Measurements from ENCODE around the gene BRAF.
"Not testable (repeated sequence)": the region's sequence is repeated elsewhere in the genome, so short reads cannot be mapped to it uniquely, and the experiment has no call there.

DNA sequence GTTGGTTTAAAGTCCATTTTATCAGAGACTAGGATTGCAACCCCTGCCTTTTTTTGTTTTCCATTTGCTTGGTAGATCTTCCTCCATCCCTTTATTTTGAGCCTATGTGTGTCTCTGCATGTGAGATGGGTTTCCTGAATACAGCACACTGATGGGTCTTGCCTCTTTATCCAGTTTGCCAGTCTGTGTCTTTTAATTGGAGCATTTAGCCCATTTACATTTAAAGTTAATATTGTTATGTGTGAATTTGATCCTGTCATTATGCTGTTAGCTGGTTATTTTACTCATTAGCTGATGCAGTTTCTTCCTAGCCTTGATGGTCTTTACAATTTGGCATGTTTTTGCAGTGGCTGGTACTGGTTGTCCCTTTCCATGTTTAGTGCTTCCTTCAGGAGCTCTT is 212.3 kb downstream of the BRAF start:
- TF ChIP-seq, protein P1, sequence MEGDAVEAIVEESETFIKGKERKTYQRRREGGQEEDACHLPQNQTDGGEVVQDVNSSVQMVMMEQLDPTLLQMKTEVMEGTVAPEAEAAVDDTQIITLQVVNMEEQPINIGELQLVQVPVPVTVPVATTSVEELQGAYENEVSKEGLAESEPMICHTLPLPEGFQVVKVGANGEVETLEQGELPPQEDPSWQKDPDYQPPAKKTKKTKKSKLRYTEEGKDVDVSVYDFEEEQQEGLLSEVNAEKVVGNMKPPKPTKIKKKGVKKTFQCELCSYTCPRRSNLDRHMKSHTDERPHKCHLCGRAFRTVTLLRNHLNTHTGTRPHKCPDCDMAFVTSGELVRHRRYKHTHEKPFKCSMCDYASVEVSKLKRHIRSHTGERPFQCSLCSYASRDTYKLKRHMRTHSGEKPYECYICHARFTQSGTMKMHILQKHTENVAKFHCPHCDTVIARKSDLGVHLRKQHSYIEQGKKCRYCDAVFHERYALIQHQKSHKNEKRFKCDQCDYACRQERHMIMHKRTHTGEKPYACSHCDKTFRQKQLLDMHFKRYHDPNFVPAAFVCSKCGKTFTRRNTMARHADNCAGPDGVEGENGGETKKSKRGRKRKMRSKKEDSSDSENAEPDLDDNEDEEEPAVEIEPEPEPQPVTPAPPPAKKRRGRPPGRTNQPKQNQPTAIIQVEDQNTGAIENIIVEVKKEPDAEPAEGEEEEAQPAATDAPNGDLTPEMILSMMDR (IDR thresholded peaks at IDR 0.05; ENCODE audit: low read length): not testable (repeated sequence)
- TF ChIP-seq EZH2 (IDR thresholded peaks at IDR 0.05; ENCODE audit: borderline replicate concordance, low read length): not testable (repeated sequence)

Data from OCI-LY1 (cell line).